Effector CD8-positive, alpha-beta T cell (primary cell): ENCODE results near the gene SLC66A2.
"Not testable (repeated sequence)": the region's sequence is repeated elsewhere in the genome, so short reads cannot be mapped to it uniquely, and the experiment has no call there.

ENCODE experiments used
- DNase-seq: peaks from one replicate; lab custom pipeline; 2025; lab: John Stamatoyannopoulos, UW

The SLC66A2 gene

GRCh38 chr18:79866889-79867574 lies 84.4 kb downstream of the SLC66A2 start:
- DNase-seq, result no peak

DNA sequence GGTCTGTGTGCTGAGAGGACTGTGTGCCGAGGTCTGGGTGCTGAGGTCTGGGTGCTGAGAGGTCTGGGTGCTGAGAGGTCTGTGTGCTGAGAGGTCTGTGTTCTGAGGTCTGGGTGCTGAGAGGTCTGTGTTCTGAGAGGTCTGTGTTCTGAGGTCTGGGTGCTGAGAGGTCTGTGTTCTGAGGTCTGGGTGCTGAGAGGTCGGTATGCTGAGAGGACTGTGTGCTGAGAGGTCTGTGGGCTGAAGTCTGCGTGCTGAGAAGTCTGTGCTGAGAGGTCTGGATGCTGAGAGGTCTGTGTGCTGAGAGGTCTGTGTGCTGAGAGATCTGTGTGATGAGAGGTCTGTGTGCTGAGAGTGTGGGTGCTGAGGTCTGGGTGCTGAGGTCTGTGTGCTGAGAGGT lies 85.5 kb downstream of the SLC66A2 start:
- not testable (repeated sequence) for DNase-seq

- not testable (repeated sequence) for DNase-seq
Measured at GRCh38 chr18:79864955-79865354, 86.5 kb downstream of the SLC66A2 start.

- no peak for DNase-seq
Measured at GRCh38 chr18:79864006-79864725, 87.3 kb downstream of the SLC66A2 start.

- no peak for DNase-seq
Measured at GRCh38 chr18:79863161-79864005, 88.1 kb downstream of the SLC66A2 start.

- no peak for DNase-seq
Measured at GRCh38 chr18:79862562-79862961, 88.9 kb downstream of the SLC66A2 start.

DNA sequence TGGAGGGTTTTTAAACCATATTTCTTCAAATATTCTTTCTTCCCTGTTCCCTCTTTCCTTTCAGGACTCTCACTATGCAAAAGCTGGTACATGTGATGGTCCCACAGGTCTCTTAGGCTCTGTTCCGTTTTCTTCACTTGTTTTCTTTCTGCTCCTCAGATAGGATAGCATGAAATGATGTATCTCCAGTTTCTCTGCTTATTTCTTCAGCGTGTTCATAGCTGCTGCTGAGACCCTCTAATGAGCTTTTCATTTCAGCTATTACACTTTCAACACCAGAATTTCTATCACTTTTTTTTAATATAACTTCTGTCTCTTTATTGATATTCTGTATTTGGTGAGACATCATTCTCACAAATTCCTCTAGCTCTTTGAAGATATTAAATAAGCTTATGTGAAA lies 89.8 kb downstream of the SLC66A2 start:
- DNase-seq, result no peak

GRCh38 chr18:79859314-79859713 lies 92.1 kb downstream of the SLC66A2 start:
- DNase-seq, result no peak

- DNase-seq, result no peak
Measured at GRCh38 chr18:79857082-79857671, 94.3 kb downstream of the SLC66A2 start.

- DNase-seq, result peak; percentile 17
Measured at GRCh38 chr18:79856119-79857007, 95.1 kb downstream of the SLC66A2 start.

GRCh38 chr18:79855147-79855933 lies 96.1 kb downstream of the SLC66A2 start:
- DNase-seq, result no peak

DNA sequence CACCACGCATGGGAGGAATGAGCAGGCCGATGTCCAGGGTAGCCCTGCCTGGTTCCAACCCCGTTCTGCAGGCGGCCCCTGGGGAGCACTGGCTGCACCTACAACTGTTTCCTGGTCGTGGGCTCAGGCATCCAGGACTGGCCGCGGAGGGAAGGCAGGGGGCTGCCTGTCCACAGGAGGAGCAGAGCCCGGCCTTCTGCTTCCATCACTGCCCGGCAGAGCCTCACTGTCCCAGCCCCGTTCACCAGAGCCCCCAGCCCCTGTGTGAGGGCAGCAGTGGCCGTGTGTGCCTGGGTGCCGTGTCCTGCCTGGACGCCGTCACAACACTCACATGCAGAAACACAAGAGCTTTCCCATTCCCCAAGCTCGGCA lies 97.5 kb downstream of the SLC66A2 start:
- DNase-seq, result no peak

DNA sequence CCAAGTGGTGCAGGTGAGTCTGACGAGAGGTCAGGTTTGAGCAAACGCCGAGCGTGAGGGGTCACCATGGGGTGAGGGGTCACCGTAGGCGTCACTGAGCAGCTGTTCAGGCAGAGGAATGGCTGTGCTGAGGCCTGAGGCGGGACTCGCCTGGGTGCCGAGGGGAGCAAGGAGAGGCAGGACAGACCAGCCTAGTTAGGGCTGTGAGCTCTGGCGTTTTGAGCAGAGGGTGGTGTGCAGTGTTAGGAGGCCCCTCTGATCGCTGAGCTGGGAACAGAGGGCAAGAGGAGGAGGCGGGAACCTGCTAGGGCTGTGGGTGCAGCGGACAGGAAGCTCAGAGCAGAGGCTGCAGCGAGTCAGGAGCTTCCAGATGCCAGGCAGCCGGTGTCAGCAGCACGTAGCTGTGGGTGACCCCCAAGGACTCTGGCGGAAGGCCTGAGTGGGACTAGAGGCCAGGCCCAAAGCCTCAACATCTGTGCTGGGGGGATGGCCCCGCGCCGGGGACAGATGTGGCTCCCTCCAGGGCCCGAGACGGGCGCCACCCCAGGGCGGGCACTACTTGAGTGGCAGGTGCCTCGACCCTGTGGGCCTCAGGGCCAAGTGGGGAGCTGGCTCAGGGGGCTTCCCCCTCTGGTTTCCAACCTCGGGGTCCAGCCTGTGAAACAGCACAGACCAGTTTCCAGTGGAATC lies 98.0 kb downstream of the SLC66A2 start:
- no peak for DNase-seq

DNA sequence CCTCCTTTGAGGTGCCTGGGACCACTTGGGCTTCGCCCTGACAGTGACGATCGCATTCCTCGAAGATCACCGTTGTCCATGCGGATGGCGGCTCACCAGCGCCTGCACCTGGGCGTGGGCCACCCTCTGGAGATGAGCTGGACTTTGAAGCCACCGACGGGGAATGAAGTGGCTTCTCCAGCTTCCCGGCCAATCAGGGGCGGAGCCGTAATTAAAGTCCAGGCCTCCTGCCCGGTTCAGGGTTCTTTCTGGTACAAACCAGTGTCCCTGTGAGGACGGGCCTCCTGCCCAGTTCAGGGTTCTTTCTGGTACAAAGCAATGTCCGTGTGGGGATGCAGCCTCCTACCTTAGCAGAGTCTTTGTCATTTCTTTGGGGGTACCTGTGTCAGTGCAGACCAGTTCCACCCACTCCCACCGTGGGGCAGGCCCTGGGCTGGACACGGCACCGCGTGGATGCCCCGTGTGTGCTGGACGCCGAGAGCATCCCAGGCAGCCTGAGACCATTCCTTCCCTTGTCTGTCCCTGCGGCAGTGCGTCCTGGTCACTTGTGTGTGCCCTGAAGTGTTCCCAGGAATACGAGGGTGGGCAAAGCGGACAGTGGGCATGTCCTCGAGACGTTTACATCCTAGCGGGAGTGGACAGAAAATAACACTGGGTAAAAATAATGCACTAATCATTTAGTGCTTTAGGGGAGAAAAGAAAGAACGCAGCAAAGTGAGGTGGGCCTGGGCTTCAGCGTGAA lies 98.7 kb downstream of the SLC66A2 start:
- no peak for DNase-seq
